Stimulated activated CD4-positive, alpha-beta T cell treated with anti-CD3 and anti-CD28 coated beads, Interleukin-4, amount 100 ng/mL, for 24 hours (primary cell): ENCODE measurements around the gene MINDY4.

Experiments
- DNase-seq: peaks from one replicate; pipeline ENCODE4 v3.0.0-alpha.2; 2020

MINDY4 gene

DNA sequence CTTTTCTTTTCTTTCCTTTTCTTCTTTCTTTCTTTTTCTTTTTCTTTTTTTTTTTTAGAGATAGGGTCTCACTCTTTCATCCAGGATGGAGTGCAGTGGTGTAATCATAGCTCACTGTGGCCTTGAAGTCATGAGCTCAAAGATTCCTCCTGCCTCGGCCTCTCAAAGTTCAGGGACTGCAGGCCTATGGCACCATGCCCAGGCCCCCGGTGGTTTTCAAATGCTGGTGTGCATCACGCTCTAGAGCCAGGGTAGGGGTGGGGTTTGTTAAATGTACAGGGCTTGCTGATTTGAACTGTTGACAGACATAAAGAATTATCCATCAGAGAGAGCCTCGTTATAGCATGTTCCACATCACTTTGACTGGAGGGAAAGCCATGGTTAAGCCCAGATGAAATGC lies 5.8 kb downstream of the MINDY4 start:
- DNase-seq: no peak

DNA sequence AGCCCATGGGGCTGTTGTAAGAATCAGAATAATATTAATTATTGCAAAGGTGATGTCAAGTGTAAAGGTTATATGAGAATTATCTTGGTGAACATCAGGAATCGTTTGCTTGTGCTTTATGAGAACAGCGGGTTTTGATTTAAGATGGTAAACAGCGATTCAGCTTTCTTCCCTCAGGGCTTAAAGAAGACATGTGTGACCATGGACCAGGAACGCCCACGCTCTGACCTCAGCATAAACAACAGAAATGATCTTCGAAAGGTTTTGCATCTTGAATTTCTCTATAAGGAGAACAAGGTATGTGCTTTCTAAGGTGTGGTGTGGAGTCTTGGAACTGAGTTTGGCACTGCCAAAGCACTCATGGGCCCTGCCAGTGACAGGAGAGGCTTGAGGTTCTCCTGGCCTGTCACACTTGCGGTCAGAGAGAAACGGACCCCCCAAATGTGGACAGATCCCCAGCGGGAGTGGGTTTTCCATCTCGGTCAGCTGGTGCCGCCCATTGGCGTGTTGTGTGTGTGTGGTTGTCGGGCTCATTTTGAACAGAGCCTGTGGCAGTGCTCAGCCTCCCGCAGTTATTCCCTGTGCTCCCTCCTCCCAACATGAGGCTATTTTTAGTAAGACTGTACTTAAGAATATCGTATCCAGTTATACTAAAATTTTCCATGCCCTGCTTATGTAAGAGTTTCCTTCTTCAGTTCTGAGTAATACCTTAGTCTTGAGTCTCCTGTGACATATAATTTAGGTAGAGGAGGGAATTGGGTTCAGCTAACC lies 7.2 kb downstream of the MINDY4 start:
- no peak for DNase-seq

DNA sequence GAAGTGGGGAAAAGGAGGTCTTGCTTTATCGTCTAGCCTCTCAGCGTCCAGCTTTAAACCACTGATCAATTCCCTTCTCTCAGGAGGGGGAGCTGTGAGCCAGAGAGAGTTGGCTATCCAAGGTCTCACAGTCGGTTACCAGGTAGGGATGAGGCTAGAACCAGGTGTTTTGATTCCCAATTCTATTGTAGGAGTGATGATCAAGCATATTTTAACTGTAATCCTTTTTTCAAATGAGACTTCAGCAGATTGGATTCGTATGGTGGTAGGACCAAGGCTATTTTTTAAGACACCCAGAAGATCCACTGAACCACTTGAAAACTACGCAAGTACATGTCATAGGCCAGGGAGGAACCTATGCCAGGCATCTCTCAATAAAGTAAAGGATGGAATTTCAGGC lies 8.4 kb downstream of the MINDY4 start:
- DNase-seq: no peak

DNA sequence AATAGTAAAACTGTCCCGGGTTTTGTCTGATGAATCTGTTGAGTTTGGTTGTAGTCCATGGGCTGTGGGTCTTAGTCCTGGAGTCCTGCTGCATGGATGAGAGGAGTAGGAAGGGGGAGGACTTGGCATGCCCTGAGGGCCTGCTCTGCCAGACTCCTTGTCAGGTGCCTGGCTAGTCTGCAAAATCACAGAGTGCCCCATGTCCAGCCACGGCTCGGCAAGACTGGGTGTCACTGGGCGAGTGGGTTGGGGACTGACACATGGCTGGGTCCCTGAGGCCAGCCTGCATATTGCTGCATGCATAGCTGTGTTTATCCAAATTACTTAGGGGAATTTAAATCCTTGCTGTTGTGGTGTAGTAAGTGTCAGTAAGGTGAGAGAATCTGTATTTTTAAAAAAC lies 9.7 kb downstream of the MINDY4 start:
- no peak for DNase-seq

DNA sequence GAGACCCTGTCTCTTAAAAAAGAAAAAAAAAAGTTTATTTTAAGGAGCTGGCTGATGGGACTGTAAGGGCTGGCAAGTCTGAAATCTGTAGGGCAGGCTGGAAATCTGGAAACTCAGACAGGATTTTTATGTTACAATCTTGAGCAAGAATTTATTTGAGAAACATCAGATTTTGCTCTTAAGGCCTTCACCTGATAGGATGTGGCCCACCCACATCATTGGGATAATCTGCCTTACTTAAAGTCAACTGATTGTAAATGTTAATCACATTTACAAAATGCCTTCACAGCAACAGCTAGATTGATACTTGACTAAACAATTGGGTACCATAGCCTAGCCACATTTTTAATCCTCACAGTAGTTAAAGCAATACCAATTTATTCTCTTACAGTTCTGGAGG lies 11.5 kb downstream of the MINDY4 start:
- DNase-seq: no peak

DNA sequence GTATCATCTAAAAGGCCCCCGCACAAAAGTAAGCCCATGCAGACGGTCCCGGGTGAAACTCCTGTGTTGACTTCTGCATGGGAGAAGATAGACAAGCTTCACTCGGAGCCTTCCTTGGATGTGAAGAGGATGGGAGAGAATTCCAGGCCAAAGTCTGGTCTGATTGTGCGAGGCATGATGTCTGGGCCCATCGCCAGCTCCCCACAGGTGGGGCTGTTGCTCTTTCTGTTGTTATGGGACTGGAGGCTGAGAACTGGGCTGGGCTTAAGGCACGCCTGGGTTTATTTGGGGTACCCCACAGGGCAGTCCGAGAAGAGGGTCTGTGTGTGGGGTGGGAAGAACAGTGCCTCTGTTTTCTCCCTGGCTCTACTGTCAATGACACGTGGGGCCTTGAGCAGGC lies 14.6 kb downstream of the MINDY4 start:
- DNase-seq: no peak

DNA sequence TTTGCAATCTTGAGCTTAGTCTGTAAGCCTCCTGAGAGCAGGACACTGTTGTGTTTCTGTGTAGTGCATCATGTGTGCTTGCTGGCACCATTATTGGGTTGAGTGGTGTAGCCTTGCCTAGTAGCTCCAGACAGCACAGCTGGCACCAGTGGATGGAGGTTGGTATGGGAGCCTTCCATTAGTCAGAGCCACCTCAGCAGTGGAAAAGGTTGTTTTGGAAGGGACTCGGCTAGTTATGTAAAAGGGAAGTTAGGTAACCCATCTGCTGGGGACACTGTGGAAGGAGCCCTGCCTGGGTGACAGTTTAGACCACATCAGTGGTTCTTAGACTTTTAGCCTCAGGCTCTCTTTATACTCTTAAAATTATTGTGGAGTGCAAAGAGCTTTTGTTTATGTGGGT lies 16.3 kb downstream of the MINDY4 start:
- DNase-seq: no peak

DNA sequence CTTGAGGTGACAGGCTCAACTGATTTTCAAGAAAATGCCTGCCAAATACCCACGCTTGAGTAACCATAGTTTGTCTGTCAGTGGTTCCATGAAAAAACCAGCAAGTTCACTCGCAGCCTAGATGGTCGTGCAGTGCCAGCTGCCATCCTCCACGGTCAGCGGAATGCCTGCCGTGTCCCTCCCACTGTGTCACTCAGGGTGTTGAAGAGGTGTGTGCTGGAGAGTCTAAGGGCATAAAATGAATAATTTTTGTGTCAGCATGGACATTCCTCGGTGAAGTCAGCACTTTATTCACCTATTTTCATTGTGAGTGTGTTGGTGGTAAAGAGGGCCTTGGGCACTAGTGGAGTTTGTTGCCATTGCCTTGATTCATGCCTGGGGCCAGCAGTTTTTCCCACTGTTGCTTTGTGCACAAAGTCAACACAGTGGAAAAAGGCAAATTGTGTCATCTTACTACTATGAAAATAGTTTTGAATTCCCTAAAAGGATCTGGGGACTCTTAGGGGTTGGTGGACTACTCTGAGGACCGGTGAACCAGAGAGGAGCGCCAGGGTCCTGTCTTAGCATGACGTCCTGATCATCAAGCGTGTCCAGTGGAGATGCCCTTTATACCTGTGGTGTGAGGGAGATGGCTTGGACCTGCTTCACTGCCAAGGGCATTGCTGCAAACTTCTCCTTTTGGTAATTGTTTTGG lies 17.6 kb downstream of the MINDY4 start:
- no peak for DNase-seq

DNA sequence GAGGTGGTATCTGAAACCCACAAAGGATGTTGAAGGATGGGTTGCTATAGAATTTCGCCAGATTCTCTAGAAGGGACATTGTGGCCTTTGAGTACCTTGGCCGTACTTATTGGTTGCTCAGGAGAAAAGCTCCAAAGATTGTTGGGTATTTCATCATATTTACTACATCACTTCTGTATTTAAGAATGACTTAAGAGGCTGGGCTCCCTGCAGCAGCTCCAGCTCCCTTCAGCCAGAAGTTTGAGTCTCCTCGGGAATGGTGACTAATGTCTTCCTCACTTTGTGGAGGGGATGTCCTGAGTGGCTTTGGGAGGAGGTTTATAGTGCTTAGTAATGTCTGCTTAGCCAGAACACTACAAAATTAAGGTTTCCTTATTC lies 18.1 kb downstream of the MINDY4 start:
- DNase-seq: no peak

DNA sequence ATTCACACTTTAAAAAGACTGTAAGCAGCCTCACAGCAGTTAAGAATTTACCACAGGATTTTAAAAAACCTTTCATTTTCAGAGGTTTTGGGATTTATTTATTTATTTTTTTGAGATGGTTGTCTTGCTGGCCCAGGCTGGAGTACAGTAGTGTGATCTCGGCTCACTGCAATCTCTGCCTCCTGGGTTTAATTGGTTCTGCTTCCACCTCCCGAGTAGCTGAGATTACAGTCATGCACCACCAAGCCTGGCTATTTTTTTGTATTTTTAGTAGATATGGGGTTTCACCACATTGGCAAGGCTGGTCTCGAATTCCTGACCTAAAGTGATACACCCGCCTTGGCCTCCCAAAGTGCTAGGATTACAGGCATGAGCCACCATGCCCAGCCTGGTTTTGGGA lies 19.1 kb downstream of the MINDY4 start:
- no peak for DNase-seq

DNA sequence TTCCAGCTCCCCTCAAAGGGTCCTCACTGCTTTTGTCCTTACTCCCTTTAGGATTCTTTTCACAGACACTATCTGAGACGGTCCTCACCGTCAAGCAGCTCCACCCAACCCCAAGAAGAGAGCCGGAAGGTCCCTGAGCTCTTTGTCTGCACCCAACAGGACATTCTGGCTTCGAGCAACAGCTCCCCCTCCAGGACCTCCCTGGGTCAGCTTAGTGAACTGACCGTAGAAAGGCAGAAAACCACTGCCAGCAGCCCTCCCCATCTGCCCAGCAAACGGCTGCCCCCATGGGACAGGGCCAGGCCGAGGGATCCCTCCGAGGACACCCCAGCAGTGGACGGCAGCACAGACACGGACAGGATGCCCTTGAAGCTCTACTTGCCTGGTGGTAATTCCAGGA lies 19.9 kb downstream of the MINDY4 start:
- no peak for DNase-seq

DNA sequence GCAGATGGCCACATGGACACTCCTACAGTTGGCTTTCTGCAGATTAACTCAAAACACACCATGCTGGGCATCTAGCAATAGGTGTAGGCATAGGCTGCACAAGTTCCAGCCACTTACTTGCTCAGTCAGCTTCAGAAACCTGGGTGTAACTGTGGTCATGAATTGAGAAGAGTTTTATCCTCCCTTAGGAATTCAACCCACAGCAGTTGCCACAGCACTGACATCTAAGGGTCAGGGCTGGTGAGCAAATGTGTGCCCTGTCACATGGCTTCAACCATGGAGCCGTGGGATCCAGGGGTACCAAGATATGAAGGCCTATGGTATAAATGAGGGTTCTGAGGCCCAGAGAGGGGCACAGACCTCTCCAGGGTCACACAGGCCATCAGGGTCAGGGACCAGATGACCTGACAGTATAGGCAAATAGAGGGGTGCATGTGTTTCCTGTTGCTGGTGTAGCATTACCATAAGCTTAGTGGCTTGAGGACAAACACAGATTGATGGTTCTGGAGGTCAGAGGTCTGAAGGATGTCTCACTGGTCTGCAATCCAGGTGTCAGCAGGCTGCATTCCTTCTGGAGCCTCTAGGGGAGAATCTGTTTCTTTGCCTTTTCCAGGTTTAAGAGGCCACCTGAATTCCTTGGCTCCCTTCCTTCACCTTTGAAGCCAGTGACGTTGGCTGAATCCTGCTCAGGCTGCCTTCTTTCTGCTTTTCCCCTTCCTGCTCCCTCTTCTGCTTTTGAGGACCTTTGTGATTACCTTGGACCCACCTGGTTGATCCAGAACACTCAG lies 24.1 kb downstream of the MINDY4 start:
- no peak for DNase-seq

DNA sequence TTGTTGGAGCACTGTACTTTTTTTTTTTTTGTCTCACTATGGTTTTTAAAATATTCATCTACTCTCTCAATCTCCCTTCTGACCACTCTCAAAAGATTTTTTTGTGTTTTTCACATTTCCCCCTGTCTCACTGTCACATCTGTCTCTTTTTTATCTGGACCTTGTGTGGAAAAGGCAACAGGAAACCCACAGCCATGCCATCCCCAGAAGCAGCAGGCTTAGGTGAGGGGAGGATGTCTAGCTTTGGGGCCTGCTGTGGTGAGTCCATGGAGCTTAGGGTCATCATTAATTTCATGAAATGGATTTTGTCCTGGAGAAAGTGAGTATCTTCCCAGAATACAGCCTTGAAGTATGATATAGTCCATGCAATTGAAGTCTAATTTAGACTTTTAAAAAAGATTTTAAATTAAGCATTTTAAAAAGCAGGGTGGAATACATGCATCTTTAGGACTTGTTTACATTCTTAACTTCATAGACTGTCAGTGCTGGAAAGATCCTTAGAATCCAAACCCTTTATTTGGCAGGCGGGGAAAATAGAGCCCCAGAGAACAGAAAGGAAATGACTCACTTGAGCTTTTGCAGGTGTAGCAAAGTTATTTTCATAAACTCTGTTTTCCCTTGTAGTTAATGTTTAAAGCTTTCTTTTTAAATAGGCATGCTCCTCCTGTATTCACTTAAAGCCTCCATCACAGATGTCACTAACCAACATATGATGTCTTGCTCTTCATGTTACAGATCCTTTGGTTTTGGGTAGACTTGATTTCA lies 25.1 kb downstream of the MINDY4 start:
- DNase-seq: no peak

DNA sequence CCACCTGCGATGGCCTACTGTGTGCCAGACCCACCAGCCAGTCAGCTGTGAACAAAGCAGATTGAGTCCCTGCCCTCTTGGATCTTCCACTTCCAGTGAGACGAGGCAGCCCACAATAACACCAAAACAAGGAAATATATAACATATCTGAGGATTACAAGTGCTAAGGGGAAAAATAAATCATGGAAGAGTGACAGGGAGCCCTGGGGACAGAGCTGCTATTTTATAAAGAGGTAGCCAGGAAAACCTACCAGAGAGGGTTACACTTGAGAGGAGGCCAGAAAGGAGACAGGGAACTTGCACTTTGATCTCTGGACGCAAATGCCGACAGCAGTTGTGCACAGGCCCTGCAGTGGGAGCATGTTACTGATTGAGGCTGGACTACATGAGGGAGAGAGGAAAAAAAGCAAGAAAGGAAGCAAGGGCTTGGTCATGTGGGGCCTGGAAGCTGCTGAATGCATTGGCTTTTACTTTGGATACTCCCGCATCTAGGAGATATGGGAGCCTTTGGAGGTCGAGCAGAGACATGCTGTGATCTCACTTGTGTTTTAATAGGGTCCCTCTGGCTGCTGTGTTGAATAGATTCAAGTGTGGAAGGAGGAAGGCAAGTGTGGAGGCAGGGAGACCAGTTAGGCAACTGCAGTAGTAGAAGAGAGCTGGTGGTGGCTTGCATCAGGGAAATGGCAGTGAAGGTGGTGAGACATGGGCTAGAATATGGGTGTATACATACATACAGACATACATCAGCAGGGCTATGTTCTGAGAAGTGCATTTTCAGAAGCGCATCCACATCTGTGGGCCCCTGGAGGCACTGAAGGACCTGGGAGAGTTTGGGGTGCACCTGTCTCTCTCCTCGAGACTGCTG lies 26.2 kb downstream of the MINDY4 start:
- no peak for DNase-seq

DNA sequence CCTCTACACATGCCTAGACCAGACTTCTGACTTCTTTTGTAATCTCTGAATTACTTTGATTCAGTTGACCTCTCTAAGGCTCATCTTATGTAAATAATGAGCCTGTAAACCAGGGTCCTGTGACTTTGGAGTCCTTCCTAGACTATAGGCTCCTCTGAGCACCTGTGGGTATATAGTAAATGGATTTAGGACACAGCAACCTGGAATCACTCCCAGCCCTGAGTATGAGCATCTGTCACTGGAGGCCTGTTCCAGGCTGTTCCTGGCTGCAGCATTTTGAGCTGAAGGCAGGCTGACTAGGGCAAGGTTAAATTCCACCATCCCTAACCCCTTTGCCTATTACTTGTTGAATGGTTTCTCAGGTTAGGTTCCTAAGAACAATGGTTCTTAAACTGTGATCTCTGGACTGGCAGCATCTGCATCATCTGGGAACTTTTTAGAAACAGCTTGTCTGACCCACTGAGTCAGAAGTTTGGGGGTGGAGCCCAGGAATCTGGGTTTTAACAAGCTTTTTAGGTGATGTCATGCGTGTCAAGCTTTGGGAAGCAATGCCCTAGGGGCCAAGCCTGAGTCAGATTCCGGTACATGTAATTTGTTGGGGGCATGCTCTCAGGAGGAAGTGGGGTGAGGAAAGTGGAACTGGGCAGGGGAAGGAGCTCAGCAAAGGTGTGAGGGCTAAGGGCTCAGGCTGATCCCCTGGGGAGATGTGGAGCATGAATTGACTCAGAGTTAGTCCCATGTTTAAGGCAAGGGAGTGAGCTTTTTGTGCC lies 28.2 kb downstream of the MINDY4 start:
- DNase-seq: no peak

DNA sequence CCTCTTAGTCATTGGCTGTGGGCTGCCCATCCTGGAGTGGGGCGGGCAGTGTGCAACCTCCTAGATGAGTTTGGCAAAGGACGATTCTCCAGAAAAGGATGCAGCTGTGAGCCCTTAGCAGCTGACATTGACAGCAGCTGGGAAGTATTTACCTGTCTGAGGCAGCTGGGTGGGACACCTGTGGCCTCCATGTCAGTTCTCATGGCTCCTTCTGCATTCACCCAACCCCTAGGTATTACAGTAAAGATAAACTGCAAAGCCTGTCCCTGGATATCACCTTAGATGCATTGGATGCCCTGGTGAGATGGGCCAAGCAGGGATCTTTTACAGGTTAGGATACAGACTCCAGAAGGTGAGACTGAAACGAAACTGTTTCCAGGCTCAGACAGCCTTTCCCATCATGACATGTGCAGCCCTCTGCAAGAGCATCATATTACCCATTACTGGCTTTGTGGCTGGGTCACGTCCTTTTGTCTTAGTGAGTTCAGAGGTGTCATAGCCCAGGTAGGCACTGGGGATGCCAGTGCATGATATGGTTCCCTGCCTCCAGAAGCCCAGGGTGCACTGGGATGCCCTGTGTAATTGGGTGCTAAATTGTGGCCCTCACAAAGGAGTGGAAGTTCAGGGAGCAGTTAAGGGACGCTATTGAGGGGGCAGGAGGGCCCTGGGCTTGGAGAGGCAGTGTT lies 28.9 kb downstream of the MINDY4 start:
- no peak for DNase-seq

DNA sequence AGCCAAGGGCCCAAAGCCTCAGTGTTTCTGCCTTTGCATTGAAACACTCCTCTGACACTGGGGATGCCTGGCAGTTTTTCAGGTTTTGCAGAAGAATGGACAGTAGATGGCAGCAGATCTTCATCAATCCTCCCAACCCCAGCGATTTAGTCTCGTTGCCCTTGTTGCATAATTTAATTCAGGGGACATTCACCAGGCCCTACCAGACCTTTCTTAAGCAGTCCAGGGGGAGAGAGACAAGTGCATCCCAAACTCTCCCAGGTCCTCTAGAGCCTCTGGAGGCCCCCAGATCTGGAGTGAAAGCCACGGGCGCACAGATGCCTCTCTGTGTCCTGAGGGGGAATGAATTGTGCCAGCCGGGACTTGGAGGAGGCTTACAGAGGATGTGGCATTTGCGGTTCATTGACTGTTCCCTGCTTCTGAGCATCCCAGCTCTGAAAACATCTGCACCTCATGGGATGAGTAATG lies 29.6 kb downstream of the MINDY4 start:
- DNase-seq: peak; percentile 11

DNA sequence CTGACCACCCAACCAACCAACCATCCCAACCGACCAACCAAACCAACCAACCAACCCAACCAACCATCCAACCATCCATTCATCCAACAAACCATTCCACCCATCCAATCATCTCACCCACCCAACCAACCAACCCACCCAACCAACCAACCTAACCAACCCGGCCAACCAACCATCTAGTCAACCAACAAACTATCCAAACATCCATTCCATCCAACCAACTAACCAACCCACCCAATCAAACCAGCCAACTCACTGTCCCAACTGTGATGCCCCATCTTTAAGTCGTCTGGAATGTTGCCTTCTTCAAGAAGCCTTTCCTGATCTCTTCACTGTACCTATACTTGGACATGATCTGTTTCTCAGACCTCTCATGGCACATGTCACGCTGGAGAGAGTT lies 31.6 kb downstream of the MINDY4 start:
- no peak for DNase-seq

DNA sequence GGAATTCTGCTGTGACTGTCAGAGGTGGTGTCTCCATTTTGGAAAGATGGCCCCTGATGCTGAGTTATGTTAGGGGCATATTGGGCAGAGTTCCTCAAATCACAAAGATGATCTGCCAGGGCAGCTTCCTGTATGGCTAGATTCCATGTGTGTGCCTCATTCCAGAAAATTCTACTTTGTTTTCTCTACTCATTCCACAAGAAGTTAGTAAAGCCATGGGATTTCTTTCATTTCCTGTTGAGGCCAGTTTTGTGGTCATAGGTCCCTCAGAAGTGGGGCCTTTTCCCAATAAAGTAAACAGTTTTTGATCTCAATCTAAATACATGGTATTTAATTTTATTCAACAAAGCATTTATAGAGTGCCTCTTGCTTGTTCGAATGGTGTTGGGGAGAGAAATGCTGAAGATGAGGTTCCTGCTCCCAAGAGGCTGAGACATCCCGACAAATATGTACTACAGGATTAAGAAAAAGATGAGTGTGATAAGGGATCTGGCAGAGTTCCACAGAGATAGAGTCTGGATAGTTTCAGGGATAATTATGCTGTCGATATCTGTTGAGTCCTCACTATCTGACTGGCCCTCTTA lies 33.0 kb downstream of the MINDY4 start:
- DNase-seq: no peak

DNA sequence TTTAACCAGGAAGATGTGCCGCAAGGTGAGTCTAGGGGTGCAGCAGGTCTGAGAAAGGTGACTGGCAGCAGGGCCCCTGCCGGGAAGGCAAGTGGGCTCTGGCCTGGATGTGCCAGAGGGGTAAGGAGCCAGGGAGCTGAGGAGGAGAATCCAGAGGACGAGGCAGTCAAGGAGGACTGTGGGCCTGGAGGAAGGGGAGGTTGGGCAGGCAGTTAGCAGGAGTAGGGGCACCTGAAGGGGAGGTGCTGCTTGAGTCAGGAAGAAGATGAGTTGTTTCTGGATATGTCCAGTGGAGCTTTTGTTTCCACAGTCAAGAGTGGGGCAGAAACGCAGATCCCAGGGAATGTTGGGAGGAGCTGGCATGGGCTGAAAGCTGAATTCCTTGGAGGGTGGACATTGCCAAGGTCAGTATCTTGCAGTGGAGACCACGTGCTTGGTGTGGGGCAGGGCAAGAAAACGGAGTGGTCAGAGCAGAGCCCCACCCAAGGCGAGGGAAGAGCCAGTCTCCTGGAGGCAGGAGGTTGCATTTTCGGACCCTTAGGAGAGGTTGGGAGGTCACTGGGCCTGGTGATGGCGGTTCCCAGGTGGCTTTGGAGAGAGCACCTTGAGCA lies 34.0 kb downstream of the MINDY4 start:
- no peak for DNase-seq
